GM12875 (cell line): ENCODE results near the gene ICAM1.

Source experiments
- H3K4me3 ChIP-seq: one replicate; pipeline ENCODE4 v1.5.1; 2011; ENCODE audit warnings: low read depth, low read length, control low read depth
- TF ChIP-seq, protein P1 (sequence below): IDR thresholded peaks from 2 replicates; pipeline ENCODE4 v1.5.1; 2011; ENCODE audit warnings: low read depth, mild to moderate bottlenecking, control low read depth, inconsistent platforms, low read length, moderate library complexity, borderline replicate concordance; ENCODE audit not compliant: insufficient read depth

Gene ICAM1

DNA sequence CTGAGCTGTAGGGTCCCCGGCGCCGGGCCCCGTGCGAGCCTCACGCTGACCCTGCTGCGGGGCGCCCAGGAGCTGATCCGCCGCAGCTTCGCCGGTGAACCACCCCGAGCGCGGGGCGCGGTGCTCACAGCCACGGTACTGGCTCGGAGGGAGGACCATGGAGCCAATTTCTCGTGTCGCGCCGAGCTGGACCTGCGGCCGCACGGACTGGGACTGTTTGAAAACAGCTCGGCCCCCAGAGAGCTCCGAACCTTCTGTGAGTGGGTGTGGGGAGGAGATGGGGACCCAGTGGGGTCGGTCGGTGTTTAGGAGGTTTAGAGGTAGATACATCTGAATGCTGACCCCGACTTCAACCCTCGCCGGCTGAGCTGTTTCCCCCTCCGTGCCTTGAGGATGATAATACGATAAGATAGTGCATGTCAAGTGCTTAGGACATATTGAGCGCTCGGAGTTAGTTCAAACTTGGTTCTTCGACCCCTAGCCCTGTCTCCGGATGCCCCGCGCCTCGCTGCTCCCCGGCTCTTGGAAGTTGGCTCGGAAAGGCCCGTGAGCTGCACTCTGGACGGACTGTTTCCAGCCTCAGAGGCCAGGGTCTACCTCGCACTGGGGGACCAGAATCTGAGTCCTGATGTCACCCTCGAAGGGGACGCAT lies 20.8 kb downstream of the ICAM1 start:
- H3K4me3 ChIP-seq: peak overlapping the region; percentile 52
- TF ChIP-seq, protein P1, sequence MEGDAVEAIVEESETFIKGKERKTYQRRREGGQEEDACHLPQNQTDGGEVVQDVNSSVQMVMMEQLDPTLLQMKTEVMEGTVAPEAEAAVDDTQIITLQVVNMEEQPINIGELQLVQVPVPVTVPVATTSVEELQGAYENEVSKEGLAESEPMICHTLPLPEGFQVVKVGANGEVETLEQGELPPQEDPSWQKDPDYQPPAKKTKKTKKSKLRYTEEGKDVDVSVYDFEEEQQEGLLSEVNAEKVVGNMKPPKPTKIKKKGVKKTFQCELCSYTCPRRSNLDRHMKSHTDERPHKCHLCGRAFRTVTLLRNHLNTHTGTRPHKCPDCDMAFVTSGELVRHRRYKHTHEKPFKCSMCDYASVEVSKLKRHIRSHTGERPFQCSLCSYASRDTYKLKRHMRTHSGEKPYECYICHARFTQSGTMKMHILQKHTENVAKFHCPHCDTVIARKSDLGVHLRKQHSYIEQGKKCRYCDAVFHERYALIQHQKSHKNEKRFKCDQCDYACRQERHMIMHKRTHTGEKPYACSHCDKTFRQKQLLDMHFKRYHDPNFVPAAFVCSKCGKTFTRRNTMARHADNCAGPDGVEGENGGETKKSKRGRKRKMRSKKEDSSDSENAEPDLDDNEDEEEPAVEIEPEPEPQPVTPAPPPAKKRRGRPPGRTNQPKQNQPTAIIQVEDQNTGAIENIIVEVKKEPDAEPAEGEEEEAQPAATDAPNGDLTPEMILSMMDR: no peak

DNA sequence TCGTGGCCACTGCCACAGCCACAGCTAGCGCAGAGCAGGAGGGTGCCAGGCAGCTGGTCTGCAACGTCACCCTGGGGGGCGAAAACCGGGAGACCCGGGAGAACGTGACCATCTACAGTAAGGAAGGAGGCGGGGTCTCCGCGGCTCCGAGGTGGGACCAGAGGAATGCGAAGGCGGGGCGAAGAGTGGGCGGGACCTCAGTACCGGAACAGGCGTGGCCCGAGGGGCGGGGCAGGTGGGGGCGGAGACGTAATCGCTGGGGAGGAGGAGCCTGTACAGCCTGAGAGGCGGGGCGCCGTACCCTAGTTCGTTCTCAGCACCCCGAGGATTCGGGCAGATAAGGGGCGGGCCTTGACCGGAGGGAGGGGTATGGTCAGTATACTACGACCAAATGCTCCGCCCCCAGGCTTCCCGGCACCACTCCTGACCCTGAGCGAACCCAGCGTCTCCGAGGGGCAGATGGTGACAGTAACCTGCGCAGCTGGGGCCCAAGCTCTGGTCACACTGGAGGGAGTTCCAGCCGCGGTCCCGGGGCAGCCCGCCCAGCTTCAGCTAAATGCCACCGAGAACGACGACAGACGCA lies 21.4 kb downstream of the ICAM1 start:
- H3K4me3 ChIP-seq: peak overlapping the region; percentile 52
- TF ChIP-seq, protein P1: no peak

DNA sequence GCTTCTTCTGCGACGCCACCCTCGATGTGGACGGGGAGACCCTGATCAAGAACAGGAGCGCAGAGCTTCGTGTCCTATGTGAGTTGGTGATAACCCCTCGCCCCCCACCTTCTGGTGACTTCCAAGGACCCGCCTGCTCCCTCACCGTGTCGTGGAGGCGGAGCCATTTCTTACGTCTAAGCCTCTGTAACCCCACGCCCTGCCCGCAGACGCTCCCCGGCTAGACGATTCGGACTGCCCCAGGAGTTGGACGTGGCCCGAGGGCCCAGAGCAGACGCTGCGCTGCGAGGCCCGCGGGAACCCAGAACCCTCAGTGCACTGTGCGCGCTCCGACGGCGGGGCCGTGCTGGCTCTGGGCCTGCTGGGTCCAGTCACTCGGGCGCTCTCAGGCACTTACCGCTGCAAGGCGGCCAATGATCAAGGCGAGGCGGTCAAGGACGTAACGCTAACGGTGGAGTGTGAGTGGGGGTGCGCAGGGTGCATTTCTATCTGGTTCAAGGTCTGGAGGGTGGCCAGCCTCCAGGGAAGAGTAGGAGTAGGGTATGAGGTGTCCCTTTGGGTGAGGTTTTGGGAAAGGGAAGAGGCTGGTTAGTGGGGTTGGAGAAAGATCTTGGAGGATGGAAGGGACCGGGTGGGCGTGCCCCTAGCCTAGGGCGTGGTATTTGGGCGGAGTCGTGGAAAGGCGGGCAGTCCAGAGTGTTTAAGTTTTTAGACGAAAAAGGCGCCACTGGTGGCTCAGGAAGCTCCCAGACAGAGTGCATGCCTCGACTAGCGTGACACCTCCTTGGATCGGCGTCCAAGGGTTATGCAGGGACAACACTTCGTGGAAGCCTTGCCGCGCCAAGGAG lies 22.1 kb downstream of the ICAM1 start:
- TF ChIP-seq, protein P1: no peak
- H3K4me3 ChIP-seq: peak overlapping the region; percentile 41

DNA sequence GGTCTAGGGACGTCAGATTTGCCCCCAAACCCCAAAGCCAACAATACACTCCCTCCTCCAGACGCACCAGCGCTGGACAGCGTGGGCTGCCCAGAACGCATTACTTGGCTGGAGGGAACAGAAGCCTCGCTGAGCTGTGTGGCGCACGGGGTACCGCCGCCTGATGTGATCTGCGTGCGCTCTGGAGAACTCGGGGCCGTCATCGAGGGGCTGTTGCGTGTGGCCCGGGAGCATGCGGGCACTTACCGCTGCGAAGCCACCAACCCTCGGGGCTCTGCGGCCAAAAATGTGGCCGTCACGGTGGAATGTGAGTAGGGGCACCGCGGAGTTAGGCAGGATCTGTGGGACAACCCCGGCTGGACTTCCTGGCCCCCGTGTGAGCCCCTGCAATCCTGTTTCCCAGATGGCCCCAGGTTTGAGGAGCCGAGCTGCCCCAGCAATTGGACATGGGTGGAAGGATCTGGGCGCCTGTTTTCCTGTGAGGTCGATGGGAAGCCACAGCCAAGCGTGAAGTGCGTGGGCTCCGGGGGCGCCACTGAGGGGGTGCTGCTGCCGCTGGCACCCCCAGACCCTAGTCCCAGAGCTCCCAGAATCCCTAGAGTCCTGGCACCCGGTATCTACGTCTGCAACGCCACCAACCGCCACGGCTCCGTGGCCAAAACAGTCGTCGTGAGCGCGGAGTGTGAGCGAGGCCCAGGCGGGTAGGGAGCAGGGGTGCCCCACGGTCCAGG lies 22.9 kb downstream of the ICAM1 start:
- TF ChIP-seq, protein P1: no peak
- H3K4me3 ChIP-seq: no peak overlapping the region

DNA sequence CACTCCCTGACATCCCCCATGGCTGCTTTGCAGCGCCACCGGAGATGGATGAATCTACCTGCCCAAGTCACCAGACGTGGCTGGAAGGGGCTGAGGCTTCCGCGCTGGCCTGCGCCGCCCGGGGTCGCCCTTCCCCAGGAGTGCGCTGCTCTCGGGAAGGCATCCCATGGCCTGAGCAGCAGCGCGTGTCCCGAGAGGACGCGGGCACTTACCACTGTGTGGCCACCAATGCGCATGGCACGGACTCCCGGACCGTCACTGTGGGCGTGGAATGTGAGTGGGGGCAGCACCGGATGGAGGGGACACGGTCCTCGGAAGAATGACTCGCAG lies 23.4 kb downstream of the ICAM1 start:
- H3K4me3 ChIP-seq: no peak overlapping the region
- TF ChIP-seq, protein P1: no peak

DNA sequence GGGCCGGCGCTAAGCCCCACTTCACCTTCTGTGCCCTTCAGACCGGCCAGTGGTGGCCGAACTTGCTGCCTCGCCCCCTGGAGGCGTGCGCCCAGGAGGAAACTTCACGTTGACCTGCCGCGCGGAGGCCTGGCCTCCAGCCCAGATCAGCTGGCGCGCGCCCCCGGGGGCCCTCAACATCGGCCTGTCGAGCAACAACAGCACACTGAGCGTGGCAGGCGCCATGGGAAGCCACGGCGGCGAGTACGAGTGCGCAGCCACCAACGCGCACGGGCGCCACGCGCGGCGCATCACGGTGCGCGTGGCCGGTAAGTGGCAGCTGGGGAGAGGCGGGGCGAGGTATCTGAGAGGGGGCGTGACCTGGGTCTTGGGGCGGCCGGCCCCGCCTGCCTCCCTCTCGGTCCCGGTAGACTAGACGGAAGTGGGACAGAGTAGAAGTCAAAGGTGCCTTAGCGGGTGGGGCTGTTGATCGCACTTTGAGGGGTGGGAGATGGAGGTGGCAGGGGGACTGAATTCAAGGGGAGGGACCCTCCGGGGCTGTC lies 24.5 kb downstream of the ICAM1 start:
- peak overlapping the region; percentile 8 for H3K4me3 ChIP-seq

More for the DNA sequence above, 24.5 kb downstream of the ICAM1 start:
- TF ChIP-seq, protein P1: peak; percentile 20; the same call in 1 of the 2 replicates
